ENCODE measurements around the gene IZUMO1.

IZUMO1 gene

DNA sequence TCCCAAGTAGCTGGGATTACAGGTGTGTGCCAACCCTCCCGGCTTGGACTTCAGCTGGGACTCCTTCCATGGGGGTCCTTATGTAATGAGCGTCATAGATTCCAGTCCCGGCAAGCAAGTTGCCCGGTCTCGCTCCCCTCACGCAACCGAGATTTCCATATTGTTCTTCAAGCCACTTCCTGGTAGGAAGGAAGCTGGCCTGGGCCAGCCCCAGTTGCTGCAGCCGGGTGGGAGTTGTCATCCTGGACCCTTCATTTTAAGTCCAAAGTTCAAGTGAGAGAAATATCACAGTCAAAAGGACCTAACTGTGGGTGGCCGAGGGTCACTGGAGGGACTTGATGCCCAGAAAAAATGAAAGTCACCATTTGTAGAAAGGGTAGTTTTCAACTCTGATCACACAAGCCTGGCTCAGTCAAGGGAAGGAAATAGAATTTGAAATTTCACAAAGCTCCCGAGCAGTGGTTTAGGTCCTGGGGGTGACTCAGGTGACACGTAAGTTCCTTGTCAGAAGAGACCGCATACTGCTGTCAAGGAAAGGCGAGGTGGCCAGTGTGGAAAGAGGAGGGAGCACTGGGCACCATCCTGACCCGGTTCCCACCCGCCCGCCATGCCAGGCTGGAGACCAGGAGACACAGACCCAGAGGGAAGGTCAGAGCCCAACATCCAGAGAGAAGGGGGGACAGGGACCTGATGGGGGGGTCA is 13.9 kb upstream of the IZUMO1 start:
- DNase-seq (ENCODE audit: insufficient read length, low spot score) (no peak), FAIRE-seq (no peak)

DNA sequence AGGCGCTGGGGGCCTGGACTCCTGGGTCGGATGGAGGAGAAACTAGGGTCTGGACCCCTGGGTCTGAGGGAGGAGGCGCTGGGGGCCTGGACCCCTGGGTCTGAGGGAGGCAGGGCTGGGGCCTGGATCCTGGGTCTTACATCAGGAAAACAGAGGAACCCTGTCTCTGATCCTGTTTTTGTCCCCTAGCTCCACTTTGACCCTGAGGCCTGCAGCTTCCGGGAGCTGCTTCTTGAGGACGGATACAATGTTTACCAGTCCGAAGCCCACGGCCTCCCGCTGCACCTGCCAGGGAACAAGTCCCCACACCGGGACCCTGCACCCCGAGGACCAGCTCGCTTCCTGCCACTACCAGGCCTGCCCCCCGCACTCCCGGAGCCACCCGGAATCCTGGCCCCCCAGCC is 11.0 kb upstream of the IZUMO1 start:
- FAIRE-seq: no peak
- DNase-seq (ENCODE audit: insufficient read length, low spot score): no peak

- DNase-seq (ENCODE audit: insufficient read length, low spot score): no peak
- no peak for FAIRE-seq
These were observed 10.5 kb upstream of the IZUMO1 start for GRCh38 chr19:48757089-48757675.

DNA sequence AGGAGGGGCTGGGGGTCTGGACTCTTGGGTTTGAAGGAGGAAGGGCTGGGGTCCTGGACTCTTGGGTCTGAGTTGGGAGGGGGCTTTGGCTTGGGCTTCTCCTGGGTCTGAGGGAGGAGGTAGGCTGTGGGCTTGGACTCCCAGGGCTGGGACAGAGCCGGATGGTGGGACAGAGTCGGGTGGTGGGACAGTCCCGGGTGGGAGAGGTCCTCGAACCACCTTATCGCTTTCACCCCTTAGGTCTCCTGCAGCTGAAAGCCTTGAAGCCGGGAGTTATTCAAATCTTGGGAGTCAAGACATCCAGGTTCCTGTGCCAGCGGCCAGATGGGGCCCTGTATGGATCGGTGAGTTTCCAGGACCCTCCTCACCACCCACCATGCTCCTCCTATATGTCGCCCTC is 10.0 kb upstream of the IZUMO1 start:
- no peak for FAIRE-seq

DNA sequence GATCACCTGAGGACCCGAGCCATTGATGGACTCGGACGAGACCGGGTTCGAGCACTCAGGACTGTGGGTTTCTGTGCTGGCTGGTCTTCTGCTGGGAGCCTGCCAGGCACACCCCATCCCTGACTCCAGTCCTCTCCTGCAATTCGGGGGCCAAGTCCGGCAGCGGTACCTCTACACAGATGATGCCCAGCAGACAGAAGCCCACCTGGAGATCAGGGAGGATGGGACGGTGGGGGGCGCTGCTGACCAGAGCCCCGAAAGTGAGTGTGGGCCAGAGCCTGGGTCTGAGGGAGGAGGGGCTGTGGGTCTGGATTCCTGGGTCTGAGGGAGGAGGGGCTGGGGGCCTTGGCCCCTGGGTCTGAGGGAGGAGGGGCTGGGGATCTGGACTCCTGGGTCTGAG is 9.5 kb upstream of the IZUMO1 start:
- DNase-seq (ENCODE audit: insufficient read length, low spot score): no peak
- FAIRE-seq: no peak

More for the DNA sequence above, 10.0 kb upstream of the IZUMO1 start:
- DNase-seq (ENCODE audit: insufficient read length, low spot score): no peak

GRCh38 chr19:48755787-48756186 is 9.1 kb upstream of the IZUMO1 start:
- FAIRE-seq (no peak), DNase-seq (ENCODE audit: insufficient read length, low spot score) (no peak)

DNA sequence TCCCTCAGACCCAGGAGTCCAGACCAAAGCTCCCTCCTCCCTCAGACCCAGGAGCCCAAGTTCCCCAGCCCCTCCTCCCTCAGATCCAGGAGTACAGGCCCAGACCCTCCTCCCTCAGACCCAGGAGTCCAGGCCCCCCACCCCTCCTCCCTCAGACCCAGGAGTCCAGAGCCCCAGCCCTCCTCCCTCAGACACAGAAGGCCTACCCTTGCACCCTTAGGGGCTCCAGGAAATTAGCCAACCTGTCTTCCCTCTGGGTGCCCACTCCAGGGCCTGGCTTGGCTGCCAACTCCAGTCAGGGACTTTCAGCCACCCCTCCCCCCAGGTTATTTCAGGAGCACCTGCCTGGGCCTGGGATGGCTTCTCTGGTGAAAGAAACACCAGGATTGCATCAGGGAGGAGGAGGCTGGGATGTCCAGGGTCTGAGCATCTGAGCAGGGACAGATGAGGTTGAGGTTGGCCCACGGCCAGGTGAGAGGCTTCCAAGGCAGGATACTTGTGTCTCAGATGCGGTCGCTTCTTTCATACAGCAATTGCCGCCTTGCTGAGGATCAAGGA is 8.5 kb upstream of the IZUMO1 start, which contains the start of gene FGF21:
Gene FGF21 (plus strand): TSS at position 441 of the 558 bp plus-strand sequence. CDS start 713 bp downstream, outside the sequence.
- no peak for FAIRE-seq
- no peak for DNase-seq (ENCODE audit: insufficient read length, low spot score)

DNA sequence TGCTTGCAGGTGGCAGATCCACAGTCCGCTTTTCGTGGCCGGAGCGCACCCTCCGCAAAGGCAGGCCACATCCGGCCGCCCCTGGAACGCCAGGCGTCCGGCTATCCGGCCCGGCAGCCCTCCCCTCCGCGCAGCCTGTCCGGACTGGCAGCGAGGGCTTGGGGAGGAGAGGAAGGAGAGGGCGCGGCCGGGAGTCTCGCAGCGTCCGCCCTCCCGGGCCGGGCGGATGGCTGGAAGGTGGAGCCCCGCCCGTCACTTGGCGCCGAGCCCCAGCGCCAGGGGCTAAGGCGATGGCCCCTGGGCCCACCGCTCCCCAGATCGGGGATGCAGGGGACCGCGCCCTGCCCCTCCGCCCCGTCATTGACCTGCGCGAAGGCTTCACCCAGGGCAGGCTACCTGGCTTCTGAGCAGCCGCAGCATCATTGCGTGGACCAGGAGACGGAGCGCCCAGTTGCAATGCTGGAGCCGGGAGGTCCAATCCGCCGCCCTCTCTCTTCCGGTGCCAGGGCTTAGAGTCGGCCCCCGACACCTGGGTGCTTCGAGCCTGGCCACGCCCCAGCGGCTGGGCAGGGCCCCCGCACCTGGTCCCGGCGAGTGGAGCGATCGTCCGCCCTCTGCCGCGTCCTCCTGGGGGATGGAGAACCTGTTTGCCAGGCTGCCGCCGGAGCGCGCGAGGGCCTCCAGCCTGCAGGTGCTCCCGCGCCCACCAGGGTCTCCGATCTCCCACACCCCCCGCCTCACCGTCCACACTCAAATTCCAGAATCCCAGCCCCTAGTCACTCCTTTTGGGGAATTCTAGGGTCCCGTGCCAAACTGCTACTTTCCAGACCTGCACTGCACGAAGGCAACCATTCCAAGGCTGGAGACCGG is 6.0 kb upstream of the IZUMO1 start, which contains the start of gene FUT1:
Gene FUT1 (minus strand): TSS at position 146 of the 870 bp plus-strand sequence. CDS start 1,360 bp downstream, outside the sequence.
- FAIRE-seq (no peak), DNase-seq (ENCODE audit: insufficient read length, low spot score) (peak; percentile 47)

- FAIRE-seq: no peak
- DNase-seq (ENCODE audit: insufficient read length, low spot score): no peak
These were observed 5.3 kb upstream of the IZUMO1 start for GRCh38 chr19:48751845-48752495.

DNA sequence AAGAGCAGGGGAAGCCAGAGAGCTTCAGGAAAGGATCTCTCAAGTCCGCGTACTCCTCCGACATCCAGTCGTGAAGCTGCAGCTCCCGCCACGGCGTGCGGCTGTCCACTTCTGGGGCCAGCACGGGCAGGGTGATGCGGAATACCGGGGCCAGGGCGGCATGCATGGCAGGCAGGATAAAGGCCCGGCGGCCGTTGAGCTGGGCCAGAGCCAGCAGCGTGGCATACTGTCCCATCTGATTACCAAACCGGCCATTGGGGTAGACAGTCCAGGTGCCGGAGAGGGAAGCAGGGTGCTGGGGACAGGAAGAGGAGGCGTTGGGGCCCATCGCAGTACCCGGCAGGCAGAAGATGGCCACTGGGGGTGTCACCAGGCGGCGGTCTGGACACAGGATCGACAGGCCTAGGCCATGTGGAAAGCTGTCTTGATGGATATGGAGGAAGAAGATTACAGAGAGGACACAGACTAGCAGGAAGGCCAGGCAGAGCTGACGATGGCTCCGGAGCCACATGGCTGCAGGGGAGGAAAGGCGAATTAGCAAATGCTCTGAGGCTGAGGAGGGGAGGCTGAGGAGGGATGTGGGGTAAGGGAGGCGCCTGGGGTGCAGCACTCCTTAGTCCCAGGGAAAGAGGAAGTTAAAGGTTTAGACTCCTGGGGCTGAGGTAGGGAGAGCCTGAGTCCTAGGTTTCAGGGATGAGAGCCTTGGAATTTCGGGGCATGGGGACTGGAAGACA is 4.2 kb upstream of the IZUMO1 start:
- DNase-seq (ENCODE audit: insufficient read length, low spot score) (no peak), FAIRE-seq (no peak)

DNA sequence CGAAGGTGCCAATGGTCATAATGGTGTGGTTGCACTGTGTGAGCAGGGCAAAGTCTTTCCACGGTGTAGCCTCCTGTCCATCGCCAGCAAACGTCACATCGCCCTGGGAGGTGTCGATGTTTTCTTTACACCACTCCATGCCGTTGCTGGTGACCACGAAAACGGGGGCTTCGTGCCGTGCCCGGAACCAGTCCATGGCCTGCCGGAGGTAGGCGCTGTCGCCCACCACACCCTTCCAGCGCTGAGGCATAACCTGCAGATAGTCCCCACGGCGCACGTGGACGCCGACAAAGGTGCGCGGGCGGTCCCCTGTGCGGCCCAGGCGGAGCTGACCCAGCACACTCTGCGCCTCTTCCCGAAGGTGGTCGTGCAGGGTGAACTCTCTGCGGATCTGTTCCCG is 3.6 kb upstream of the IZUMO1 start:
- FAIRE-seq (no peak), DNase-seq (ENCODE audit: insufficient read length, low spot score) (no peak)

GRCh38 chr19:48749571-48750198 is 3.0 kb upstream of the IZUMO1 start:
- FAIRE-seq: no peak
- no peak for DNase-seq (ENCODE audit: insufficient read length, low spot score)

GRCh38 chr19:48746110-48746509 is 599 bp downstream of the IZUMO1 start:
- FAIRE-seq (no peak), DNase-seq (ENCODE audit: insufficient read length, low spot score) (no peak)

DNA sequence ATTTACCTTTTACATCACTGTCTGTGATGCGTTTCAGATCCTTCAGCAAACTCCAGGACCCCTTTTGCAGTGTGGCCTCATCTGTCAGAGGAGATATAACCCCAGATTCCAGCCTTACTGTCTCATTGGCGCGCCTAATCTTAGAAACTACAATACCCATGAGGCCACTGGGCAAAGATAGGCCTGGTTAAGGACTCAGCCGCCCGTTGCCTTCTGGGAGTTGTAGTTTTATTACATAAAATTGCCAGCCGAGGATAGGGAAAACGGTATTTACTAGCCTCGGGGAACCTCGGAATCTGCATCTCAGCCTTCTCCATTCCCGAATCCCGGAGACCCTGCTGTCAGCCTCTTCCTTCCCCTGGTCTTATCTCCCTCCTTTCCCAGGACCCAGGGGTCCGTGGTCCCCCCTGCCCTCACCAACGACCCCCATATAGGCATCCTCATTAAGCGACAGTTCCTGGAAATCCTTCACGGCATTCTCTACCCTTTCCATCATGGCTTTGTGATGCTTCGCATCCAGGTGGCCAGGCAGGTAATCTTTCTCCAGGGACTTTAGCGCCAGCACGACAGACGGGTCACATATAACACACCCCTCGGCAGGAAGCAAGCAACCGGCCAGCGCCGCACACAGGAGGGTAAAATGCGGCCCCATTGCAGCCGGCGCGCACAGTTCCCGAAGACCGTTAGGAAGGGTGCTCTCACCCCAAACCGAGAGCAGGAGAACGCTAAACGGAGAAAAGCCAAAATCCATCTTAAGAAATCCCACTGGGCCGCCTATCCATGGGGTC is 1.3 kb downstream of the IZUMO1 start:
- no peak for DNase-seq (ENCODE audit: insufficient read length, low spot score)
- FAIRE-seq: no peak

- FAIRE-seq (no peak), DNase-seq (ENCODE audit: insufficient read length, low spot score) (no peak)
These were observed 4.6 kb downstream of the IZUMO1 start for GRCh38 chr19:48742096-48742495.

GRCh38 chr19:48741129-48741999 is 5.3 kb downstream of the IZUMO1 start:
- DNase-seq (ENCODE audit: insufficient read length, low spot score) (no peak), FAIRE-seq (no peak)

DNA sequence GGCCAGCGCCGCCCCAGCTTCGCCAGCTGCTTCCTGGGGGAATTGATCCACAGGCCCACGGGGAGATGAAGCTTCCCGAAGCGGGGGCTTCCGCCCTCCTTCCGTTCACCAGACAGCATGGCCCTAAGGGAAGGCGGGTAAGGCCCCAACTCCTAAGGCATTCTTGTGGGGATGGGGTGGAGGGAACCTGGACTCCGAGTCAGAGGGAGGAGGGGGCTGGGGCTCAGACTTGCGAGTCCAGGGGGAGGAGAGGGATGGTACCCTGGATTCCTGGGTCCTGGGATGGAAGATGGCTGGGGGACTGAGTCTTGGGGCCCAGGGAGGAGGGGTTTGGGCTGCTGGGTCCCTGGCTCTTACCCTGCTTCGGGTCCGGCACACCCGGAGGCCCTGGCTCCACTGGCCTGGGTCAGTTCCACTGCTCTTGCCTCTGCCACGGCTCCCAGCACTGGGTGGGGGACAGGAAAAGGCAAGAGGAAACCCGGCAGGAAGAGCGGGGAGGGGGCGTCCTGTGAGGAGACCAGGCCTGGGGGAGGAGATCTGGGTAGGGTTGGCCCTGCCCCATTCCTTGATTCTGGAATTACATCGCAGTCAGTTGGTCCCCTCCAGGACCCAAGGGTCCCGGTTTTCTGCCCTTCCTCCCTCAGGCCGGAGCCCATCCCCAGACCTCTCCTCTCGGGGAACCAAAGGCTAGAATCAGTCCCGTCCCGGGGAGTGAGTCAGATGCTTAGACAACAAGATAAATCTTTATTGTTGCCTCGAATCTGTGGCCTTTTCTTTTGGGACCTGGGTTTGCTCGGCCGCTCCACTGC is 6.3 kb downstream of the IZUMO1 start, which contains the start of gene RASIP1:
Gene RASIP1 (minus strand): TSS at position 447 of the 809 bp plus-strand sequence. CDS start 328 bp downstream, at position 119.
- no peak for FAIRE-seq

More for the DNA sequence above, 6.3 kb downstream of the IZUMO1 start, which contains the start of gene RASIP1:
- DNase-seq (ENCODE audit: insufficient read length, low spot score): no peak

Data from GM19239 (cell line).